Left ventricle myocardium inferior (tissue), 1 donor: ENCODE measurements around the gene HSPA4L. TPM values are rescaled to one million over a fixed set of nuclear protein-coding genes. Genes with fewer than 3 reads are reported as not detected.

Source experiments
- DNase-seq: peaks from one replicate; pipeline ENCODE4 v3.0.0-alpha.2; 2020
- H3K27ac ChIP-seq: fragments of 200-600 bp; replicated peaks from 2 replicates; pipeline ENCODE4 v1.8.0; 2021
- H3K27me3 ChIP-seq: fragments of 200-600 bp; 2 replicates; pipeline ENCODE4 v1.8.0; 2021; ENCODE audit warnings: low read depth
- H3K36me3 ChIP-seq: fragments of 200-600 bp; 2 replicates; pipeline ENCODE4 v1.8.0; 2021
- H3K4me1 ChIP-seq: fragments of 200-600 bp; 2 replicates; pipeline ENCODE4 v1.8.0; 2021
- H3K4me3 ChIP-seq: fragments of 200-600 bp; 2 replicates; pipeline ENCODE4 v1.8.0; 2021; ENCODE audit warnings: mild to moderate bottlenecking, moderate library complexity
- H3K9me3 ChIP-seq: fragments of 200-600 bp; replicated peaks from 2 replicates; pipeline ENCODE4 v1.8.0; 2021
- intact Hi-C: fragments of 100-400 bp; cut with micrococcal nuclease; formaldehyde crosslinking; loops from one replicate; pipeline ENCODE4 v1.11.0; 2022
- total RNA-seq: library from RNA; stranded (reverse); fragmentation: NEBNext Ultra II Directional; extraction: Animal tissue kit (Norgen Biotek cat#: 25700); gene quantifications from one replicate; pipeline ENCODE4 v1.2.1, GENCODE V29; 2021
- TF ChIP-seq, protein P1 (sequence below): fragments of 200-600 bp; IDR thresholded peaks from 2 replicates; pipeline ENCODE4 v1.8.0; 2021; ENCODE audit warnings: antibody characterized with exemption, mild to moderate bottlenecking, borderline replicate concordance
- donor health status: DM: no; HTN: yes; CAD: no; lungs with severe emphysema.

HSPA4L gene
- total RNA-seq, 1 donor from 2014 or later: 16.1 TPM

GRCh38 chr4:127783955-127784770, 2.0 kb downstream of the HSPA4L start:
- no peak for DNase-seq
- H3K27me3 ChIP-seq: no peaks in the 10 kb centered on the region
- H3K27ac ChIP-seq: peak overlapping the region; percentile 81
- no peaks in the 10 kb centered on the region for H3K9me3 ChIP-seq
- TF ChIP-seq, protein P1, sequence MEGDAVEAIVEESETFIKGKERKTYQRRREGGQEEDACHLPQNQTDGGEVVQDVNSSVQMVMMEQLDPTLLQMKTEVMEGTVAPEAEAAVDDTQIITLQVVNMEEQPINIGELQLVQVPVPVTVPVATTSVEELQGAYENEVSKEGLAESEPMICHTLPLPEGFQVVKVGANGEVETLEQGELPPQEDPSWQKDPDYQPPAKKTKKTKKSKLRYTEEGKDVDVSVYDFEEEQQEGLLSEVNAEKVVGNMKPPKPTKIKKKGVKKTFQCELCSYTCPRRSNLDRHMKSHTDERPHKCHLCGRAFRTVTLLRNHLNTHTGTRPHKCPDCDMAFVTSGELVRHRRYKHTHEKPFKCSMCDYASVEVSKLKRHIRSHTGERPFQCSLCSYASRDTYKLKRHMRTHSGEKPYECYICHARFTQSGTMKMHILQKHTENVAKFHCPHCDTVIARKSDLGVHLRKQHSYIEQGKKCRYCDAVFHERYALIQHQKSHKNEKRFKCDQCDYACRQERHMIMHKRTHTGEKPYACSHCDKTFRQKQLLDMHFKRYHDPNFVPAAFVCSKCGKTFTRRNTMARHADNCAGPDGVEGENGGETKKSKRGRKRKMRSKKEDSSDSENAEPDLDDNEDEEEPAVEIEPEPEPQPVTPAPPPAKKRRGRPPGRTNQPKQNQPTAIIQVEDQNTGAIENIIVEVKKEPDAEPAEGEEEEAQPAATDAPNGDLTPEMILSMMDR: no peak
- H3K4me3 ChIP-seq: peak overlapping the region; percentile 79
- intact Hi-C loops: no loop called here
- peaks cover 28% of the 10 kb centered on the region for H3K4me1 ChIP-seq
- H3K36me3 ChIP-seq: no peaks in the 10 kb centered on the region

DNA sequence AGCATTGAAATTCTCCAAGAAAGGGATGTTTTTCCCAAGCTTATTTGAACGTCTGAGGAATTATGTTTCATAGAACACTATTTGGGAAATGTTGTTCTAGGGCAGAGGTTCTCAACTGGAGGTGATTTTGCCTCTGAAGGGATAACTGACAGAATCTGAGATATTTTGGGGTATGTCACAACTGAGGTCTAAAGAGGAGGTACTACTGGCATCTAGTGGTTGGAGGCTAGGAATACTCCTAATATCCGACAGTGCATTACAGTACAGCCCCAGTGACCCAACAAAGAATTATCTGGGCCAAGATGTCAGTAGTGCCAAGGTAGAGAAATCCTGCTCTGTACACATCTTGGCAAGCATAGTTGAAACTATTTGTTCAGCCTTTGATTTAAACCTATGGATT, 6.4 kb downstream of the HSPA4L start:
- no peaks in the 10 kb centered on the region for H3K27me3 ChIP-seq
- intact Hi-C loops: no loop called here

GRCh38 chr4:127791391-127791790, 9.3 kb downstream of the HSPA4L start:
- Histone ChIP-seq H3K4me1 (no peaks in the 10 kb centered on the region), H3K27ac (no peak overlapping the region), H3K9me3 (no peaks in the 10 kb centered on the region), H3K4me3 (no peak overlapping the region), H3K36me3 (peaks cover under 1% of the 10 kb centered on the region), H3K27me3 (no peaks in the 10 kb centered on the region)
- TF ChIP-seq, protein P1: no peak
- DNase-seq: no peak
- intact Hi-C loops: no loop called here

More for the DNA sequence above, 6.4 kb downstream of the HSPA4L start:
- Histone ChIP-seq H3K27ac (no peak overlapping the region), H3K9me3 (no peaks in the 10 kb centered on the region), H3K36me3 (no peaks in the 10 kb centered on the region), H3K4me1 (peaks cover 10% of the 10 kb centered on the region), H3K4me3 (no peak overlapping the region)
- TF ChIP-seq, protein P1: peak; percentile 26
- no peak for DNase-seq

GRCh38 chr4:127793528-127793927, 11.4 kb downstream of the HSPA4L start:
- no peaks in the 10 kb centered on the region for H3K27me3 ChIP-seq
- H3K4me3 ChIP-seq: no peak overlapping the region
- no peaks in the 10 kb centered on the region for H3K4me1 ChIP-seq
- TF ChIP-seq, protein P1: no peak
- no peak for DNase-seq
- intact Hi-C loops: no loop called here
- H3K27ac ChIP-seq: no peak overlapping the region
- no peaks in the 10 kb centered on the region for H3K9me3 ChIP-seq
- peaks cover 4% of the 10 kb centered on the region for H3K36me3 ChIP-seq

DNA sequence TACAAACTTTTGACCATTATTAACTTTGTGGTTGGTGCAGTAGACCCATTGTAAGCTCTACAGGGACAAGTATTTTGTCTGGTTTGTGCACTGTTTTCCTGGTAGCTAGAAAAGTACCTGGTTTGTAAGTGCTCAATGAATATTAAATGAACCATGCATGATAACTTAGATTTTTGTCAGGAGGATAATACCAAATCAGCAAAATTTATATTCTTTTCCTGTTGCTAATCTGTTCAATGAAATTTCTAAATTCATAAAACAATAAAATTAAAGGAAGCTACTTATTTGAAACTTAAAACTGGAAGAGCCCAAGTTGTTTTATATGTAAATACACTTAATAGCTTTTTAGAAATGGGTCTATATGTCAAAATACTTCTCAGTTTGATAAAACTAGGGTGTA, 17.6 kb downstream of the HSPA4L start:
- intact Hi-C loops: no loop called here
- H3K27me3 ChIP-seq: no peaks in the 10 kb centered on the region
- TF ChIP-seq, protein P1: no peak
- no peaks in the 10 kb centered on the region for H3K4me1 ChIP-seq
- H3K36me3 ChIP-seq: peaks cover 27% of the 10 kb centered on the region
- H3K4me3 ChIP-seq: no peak overlapping the region
- no peak for DNase-seq
- H3K9me3 ChIP-seq: no peaks in the 10 kb centered on the region
- no peak overlapping the region for H3K27ac ChIP-seq
